ENCODE measurements around the gene DAPK1.

Gene DAPK1

GRCh38 chr9:87722393-87723088, 224.9 kb downstream of the DAPK1 start:
- H3K4me1 Mint-ChIP-seq = peaks cover 11% of the 10 kb centered on the region
- no peaks in the 10 kb centered on the region for H3K9me3 Mint-ChIP-seq
- TF ChIP-seq, protein P1, sequence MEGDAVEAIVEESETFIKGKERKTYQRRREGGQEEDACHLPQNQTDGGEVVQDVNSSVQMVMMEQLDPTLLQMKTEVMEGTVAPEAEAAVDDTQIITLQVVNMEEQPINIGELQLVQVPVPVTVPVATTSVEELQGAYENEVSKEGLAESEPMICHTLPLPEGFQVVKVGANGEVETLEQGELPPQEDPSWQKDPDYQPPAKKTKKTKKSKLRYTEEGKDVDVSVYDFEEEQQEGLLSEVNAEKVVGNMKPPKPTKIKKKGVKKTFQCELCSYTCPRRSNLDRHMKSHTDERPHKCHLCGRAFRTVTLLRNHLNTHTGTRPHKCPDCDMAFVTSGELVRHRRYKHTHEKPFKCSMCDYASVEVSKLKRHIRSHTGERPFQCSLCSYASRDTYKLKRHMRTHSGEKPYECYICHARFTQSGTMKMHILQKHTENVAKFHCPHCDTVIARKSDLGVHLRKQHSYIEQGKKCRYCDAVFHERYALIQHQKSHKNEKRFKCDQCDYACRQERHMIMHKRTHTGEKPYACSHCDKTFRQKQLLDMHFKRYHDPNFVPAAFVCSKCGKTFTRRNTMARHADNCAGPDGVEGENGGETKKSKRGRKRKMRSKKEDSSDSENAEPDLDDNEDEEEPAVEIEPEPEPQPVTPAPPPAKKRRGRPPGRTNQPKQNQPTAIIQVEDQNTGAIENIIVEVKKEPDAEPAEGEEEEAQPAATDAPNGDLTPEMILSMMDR (IDR thresholded peaks at IDR 0.05; ENCODE audit: unreplicated experiment in 3 of 3) = no peak
- no peak overlapping the region for H3K4me3 Mint-ChIP-seq
- H3K27ac Mint-ChIP-seq = no peak overlapping the region
- peaks cover 3% of the 10 kb centered on the region for H3K27me3 Mint-ChIP-seq (ENCODE audit: low read depth)
- peaks cover 3% of the 10 kb centered on the region for H3K36me3 Mint-ChIP-seq (ENCODE audit: low read depth)

DNA sequence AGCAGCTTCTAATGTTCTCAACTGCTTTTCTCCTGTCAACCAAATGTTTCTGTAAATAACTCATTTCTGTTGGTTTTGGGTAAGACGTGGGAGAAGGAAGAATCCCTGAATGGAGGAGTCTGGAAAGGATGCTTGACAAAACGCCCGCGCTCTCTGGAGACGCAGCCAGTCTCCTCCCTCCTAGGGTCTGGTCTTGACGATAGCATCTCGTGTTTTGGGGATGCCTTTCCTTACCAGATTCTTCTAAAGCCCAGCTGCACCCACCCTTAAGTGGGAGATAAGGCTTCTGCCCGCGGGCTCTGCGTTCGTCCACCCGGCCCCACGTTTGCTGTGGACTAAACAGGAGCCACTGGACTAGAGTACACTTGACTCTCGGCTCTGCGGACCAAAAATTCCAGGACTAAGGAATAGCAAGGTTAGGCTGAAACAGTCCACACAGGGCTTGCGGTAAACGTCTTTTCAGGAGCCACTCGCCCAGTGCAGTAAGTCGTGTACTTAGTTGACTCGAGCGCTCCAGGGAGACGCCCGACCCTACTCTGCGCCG, 227.8 kb downstream of the DAPK1 start:
- peak overlapping the region; percentile 89 to 97 (median 95) for H3K27ac Mint-ChIP-seq
- peaks cover 16% of the 10 kb centered on the region for H3K4me1 Mint-ChIP-seq
- H3K4me3 Mint-ChIP-seq = peak overlapping the region; percentile 94 to 97 (median 94)
- H3K9me3 Mint-ChIP-seq = no peaks in the 10 kb centered on the region
- TF ChIP-seq, protein P1 (IDR thresholded peaks at IDR 0.05; ENCODE audit: unreplicated experiment in 3 of 3) = no peak
- peaks cover 23% of the 10 kb centered on the region for H3K36me3 Mint-ChIP-seq (ENCODE audit: low read depth)
- H3K27me3 Mint-ChIP-seq (ENCODE audit: low read depth) = no peaks in the 10 kb centered on the region

- H3K9me3 Mint-ChIP-seq = no peaks in the 10 kb centered on the region
Measured at GRCh38 chr9:87725900-87726709, 228.4 kb downstream of the DAPK1 start, which contains the start of gene CTSL. TSS of gene CTSL (plus strand) at chr9:87726119. CDS start at chr9:87727604, 1,485 bp downstream.

GRCh38 chr9:87729246-87729645, 231.6 kb downstream of the DAPK1 start:
- no peaks in the 10 kb centered on the region for H3K9me3 Mint-ChIP-seq
- no peak overlapping the region for H3K27ac Mint-ChIP-seq
- no peaks in the 10 kb centered on the region for H3K27me3 Mint-ChIP-seq (ENCODE audit: low read depth)
- peaks cover 42% of the 10 kb centered on the region for H3K36me3 Mint-ChIP-seq (ENCODE audit: low read depth)
- peak overlapping the region; percentile 53 to 70 (median 59) for H3K4me3 Mint-ChIP-seq
- TF ChIP-seq, protein P1 (IDR thresholded peaks at IDR 0.05; ENCODE audit: unreplicated experiment in 3 of 3) = no peak
- H3K4me1 Mint-ChIP-seq = peaks cover 16% of the 10 kb centered on the region

More at GRCh38 chr9:87725900-87726709, 228.4 kb downstream of the DAPK1 start, which contains the start of gene CTSL:
- Mint-ChIP-seq H3K4me1 (peaks cover 16% of the 10 kb centered on the region), H3K36me3 (ENCODE audit: low read depth) (peaks cover 29% of the 10 kb centered on the region), H3K4me3 (peak within 1 kb of the TSS; percentile 94 to 97 (median 94)), H3K27me3 (ENCODE audit: low read depth) (no peaks in the 10 kb centered on the region), H3K27ac (peak within 1 kb of the TSS; percentile 89 to 97 (median 95))
- TF ChIP-seq, protein P1 (IDR thresholded peaks at IDR 0.05; ENCODE audit: unreplicated experiment in 3 of 3) = peak in 2 of 3 experiments; percentile 21 to 39

DNA sequence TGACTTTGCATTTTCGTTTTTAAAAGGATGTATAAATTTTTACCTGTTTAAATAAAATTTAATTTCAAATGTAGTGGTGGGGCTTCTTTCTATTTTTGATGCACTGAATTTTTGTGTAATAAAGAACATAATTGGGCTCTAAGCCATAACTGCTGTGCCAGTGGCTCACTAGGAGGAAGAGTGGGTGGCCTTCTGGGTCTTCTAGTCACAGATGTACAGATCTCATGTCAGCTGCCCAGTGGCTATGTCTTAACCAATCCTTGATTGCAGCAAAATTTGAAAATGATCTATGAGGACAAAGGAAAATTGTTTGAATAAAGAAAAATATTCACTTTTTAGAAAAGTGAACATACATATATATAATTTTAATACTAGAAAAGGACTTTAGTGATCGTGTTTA, 233.7 kb downstream of the DAPK1 start:
- peaks cover 9% of the 10 kb centered on the region for H3K4me1 Mint-ChIP-seq
- TF ChIP-seq, protein P1 (IDR thresholded peaks at IDR 0.05; ENCODE audit: unreplicated experiment in 3 of 3) = no peak
- H3K36me3 Mint-ChIP-seq (ENCODE audit: low read depth) = peaks cover 42% of the 10 kb centered on the region
- no peak overlapping the region for H3K4me3 Mint-ChIP-seq
- no peaks in the 10 kb centered on the region for H3K27me3 Mint-ChIP-seq (ENCODE audit: low read depth)
- no peak overlapping the region for H3K27ac Mint-ChIP-seq
- no peaks in the 10 kb centered on the region for H3K9me3 Mint-ChIP-seq
